Left renal pelvis (tissue), 4 donors: ENCODE results near the gene C19orf85. TPM values are rescaled to one million over a fixed set of nuclear protein-coding genes. Genes with fewer than 3 reads are reported as not detected.
"Not testable (repeated sequence)": the region's sequence is repeated elsewhere in the genome, so short reads cannot be mapped to it uniquely, and the experiment has no call there.

Experiments used
- DNase-seq, 4 donors: peaks; one replicate each; pipeline ENCODE4 v3.0.0-alpha.2; 2013; ENCODE audit warnings: low read depth in 4 of 4, low spot score in 3 of 4
- polyA plus RNA-seq, 4 donors: library from polyadenylated mRNA; unstranded; fragments of 120-200 nt; gene quantifications; one replicate each; pipeline ENCODE4 v1.2.1, GENCODE V29; 2013; ENCODE audit not compliant: insufficient read length in 4 of 4

The C19orf85 gene
- not detected for polyA plus RNA-seq

DNA sequence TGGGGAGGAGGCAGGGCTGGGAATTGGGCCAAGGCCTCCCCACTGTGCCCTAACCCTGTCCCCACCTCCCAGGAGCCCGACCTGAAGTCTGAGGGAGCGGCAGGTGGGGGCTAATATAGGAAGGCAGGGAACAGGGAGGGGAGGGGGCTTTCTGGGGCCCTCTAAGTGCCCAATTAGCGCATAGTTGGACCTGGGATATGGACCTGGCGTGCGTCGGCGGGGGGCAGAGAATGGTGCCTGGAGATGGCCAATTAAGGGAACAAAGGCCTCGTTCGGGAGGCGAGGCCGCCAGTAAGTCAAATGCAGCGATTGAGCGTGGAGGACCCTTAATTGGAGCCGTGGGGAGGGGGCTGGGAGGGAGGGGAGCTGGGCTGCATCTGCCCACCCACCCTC is at the start of gene C19orf85:
Gene C19orf85, minus strand, starts transcription at position 90 of the 393 bp plus-strand sequence. CDS start 197 bp downstream, outside the sequence.
- DNase-seq: no peak

DNA sequence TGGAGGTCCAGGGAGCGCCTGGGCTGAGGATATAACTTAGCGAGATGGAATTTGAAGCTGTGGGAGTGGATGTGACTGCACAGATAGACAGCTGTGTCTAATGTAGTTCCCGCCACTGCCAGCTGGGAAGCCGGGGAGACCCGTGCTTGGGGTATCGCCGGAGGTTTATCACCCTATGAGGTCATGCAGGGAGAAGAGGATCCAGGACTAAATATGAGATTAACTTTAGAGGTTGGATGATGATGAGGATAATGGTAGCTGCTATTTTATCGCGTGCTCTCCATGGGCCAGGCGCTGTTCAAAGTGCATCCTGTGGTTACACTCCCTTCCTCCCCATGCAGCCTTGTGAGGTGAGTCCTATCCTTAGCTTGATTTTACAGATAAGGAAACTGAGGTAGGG is 43.6 kb upstream of the C19orf85 start:
- no peak for DNase-seq

DNA sequence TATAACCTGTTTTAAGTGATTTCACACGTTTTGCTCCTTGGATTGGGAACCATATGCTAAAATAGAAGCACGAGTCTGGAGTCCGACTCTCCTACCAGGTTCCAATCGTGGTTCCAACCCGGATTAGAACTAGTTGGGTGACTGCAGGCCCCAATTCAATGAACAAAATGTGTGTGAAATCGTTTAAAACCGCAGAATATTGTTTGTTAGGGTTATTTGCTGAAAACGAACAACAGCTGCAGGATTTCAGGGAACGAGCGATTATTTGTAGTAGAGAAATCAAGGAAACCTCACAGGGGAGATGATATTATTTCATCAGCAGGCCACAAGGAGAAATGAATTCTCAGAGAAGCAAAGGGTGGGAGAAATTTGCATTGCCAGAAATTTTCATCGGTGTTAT is 40.4 kb upstream of the C19orf85 start:
- DNase-seq: no peak

DNA sequence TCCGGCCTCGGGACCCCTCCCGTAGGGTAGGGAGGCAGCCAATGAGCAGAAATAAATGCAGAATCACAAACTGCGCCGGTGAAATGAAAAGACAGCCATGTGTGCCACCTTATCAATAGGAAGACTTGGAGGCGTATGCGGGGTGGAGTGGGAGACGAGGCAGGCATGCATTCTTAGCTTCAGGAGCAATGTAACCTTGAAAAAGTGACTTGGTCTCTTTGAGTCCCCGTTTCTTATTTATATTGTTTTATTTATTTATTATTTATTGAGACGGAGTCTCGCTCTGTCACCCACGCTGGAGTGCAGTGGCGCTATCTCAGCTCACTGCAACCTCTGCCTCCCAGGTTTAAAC is 39.7 kb upstream of the C19orf85 start:
- no peak for DNase-seq

DNA sequence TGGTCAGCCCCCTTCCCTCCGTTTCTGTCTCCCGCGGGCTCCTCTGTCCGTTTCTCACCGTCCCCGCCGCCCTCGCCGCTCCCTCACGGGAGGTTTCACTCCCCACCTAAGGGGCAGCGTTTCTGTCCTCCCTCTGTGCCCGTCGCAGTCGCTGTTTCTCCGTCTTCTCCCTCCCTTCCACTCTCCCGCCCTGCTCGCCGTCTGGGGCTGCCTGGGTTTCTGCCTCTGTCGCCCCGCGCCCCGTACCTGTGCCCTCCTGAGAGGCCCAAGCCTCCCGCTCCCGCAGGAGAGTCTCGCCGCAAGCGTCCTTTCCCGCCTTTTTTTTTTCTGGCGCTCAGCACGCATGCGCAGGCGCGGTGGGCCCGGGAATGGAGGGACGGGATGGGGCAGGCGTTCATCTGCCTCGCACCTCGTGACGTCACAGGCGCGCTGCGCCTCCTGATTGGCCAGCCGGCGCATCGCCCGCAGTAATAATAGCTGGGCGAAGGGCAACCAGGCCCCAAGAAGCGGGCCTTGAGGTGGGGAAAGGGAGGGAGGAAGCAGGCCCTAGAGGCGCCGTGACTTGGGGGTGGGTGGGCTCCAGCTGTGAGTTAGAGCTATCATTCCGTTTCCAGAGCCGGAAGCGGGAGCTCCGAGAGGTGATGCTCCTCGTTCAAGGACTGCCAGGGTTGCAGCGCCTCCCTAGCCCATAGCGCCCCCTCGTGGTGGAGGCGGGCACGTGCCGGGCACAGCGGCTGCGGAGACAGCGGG is 39.1 kb upstream of the C19orf85 start:
- DNase-seq: peak; percentile 71 to 86 (median 80)

DNA sequence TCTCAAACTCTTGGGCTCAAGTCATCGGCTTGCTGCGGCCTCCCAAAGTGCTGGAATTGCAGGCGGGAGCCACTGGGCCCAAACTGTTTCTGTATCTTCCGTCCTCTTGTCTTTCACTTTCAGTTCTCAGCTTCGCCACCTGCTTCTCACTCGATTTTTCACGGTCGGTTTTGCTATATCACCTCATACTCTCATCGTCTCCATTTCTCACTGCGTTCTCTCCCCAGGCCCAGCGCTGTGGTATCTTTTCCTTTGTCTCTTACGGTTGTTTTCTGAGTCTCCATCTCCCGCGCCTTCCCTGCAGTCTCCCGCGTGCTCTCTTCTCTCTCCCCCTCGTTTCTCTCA is 38.6 kb upstream of the C19orf85 start:
- no peak for DNase-seq

DNA sequence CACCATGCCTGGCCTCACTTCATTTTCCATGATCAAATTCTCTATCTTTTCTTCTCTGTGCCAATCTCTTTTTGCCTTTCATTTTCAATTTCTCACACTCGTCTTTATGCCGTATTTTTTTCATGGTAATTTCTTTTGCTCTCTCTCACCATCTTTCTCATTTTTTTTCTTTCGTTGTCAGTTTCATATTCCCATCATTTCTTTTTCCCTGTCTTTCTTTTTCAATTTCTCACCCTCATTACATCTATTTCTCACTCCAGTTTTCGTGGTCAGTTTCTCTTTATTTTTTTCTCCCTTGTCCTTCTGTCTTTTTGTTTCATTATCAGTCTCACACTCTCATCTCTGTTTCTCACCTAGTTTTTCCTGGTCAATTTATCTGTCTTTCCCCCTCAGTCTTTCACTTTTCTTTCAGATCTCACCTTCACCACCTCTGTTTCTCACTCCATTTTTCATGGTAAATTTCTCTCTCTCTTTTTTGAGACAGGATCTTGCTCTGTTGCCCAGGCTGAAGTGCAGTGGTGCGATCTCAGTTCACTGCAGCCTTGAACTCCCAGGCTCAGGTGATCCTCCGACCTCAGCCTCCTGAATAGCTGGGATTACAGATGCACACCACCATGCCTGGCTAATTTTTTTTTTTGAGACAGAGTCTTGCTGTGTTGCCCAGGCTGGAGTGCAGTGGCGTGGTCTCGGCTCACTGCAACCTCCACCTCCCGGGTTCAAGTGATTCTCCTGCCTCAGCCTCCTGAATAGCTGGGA is 37.8 kb upstream of the C19orf85 start:
- no peak for DNase-seq

DNA sequence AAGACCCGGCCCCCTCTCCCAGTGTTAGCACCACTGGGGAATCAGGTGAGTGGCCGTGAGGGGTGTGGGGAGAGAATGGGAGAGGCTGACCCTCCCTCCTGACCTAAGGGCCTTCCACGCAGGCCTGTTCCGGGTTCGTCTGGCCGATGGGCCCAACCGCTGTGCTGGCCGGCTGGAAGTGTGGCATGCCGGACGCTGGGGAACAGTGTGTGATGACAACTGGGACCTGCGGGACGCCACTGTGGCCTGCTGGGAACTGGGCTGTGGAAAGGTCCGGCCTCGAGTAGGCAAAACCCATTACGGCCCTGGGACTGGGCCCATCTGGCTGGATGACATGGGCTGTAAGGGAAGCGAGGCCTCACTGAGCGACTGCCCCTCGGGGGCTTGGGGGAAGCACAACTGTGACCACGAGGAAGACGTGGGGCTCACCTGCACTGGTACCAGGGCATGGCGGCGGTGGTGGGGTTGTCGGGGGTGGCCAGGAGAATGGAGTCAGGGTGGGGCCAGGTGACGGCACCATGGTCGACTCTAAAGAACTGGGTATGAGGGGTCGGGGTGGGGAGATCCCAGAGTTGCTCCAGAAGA is 35.9 kb upstream of the C19orf85 start:
- no peak for DNase-seq

DNA sequence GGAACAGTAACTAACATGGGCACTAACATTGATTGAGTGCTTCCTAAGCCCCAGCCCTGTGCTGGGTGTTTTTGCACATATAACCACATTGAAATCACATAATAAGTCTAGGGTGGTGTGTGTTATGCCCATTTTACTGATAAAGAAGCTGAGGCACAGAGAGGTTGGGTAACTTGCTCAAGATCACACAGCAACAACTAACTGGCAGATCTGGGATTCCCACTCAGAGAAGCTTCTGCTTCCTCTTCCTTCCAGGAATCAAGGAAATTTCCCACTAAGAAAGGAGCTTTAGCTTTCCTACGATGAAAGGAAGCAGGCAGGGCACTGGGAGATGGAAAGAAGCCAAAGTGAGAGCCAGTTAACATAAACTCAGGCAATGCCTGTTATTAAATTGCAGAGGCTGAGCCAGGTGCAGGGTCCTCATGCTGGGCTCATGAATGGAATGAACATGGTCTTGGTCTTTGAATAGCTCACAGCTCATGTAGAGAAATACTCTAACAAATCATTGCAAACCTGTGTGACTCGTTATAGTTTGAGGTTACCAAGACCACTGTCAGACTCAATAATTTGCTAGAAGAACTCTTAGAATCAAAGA is 33.8 kb upstream of the C19orf85 start:
- DNase-seq: no peak

DNA sequence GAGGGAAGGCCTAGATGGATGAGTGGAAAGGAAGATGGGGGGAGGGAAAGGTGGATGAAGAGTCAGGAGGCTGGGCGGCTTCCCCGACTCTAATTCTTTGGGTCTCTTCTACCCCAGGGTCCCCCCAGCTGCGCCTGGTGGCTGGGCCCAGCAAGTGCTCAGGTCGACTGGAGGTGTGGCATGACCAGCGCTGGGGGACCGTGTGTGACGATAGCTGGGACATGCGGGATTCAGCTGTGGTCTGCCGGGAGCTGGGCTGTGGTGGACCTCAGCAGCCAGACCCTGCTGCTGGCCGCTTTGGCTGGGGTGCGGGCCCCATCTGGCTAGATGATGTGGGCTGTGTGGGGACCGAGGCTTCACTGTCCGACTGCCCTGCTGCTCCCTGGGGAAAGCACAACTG is 33.2 kb upstream of the C19orf85 start:
- no peak for DNase-seq

DNA sequence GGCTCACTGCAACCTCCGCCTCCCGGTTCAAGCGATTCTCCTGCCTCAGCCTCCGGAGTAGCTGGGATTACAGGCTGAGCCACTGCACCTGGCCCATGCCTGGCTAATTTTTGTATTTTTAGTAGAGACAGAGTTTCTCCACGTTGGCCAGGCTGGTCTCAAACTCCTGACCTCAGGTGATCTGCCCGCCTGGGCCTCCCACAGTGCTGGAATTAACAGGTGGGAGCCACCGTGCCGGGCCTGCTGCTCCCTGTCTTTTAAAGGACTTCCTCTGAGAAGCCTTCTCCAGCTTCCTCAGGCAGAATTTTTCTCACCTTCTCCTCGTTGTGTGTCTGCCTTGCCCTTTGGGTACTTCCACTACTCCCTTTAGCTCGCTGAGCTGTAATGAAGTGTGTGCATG is 32.3 kb upstream of the C19orf85 start:
- not testable (repeated sequence) for DNase-seq

DNA sequence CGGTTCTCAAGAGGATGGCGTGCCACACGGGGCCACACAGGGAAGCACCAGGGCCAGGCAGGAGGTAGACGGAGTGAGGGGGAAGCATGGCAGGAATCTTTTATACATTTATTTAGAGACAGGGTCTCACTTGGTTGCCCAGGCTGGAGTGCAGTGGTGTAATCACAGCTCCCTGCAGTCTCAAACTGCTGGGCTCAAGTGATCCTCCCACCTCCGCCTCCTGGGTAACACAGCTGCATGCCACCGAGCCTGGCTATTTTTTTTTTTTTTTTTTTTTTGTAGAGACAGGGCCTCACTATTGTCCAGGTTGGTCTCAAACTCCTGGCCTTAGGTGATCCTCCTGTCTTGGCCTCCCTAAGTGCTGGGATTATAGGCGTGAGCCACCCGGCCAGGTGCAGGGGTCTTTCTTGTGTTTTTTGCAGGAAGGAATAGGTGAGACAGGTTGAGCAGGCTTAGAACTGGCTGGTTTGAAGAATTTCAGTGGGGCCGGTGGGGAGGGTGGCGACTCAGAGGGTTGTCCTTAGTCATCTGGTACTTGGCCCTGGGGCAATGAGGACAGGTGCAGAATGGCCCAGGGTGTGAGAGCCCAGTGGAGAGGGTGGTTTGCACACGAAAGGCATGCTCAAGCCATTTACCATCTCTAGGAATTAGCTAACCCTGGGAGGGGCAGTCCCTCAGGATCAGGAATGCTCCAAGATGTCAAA is 31.2 kb upstream of the C19orf85 start:
- no peak for DNase-seq

DNA sequence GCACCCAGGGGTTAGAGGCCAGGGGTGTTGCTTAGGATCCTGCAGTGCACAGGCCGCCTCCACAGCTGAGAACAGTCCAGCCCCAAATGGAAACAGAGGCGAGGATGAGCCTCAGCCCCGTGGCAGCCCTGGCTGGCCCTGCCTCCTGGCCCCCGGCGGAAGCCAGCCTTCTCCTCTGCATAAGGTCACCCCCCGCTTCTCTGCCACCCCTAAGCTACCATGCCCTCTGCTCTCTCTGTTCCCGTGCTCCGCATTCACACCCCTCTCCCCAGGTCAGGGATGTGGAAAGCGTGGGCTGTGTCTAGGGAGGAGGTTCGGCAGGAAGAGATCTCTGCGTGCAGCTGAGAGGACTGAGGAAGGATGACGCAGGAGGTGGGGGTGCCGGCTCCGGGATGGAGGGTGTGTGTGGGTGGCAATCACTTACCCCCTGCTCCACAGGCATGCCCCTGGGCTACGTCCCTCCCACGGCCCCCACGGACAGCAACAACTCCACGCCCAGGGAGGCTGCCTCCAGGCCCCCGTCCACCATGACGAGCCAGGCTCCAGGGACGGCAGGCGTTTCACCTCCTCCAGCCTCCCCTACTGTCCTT is 29.7 kb upstream of the C19orf85 start:
- DNase-seq: no peak

DNA sequence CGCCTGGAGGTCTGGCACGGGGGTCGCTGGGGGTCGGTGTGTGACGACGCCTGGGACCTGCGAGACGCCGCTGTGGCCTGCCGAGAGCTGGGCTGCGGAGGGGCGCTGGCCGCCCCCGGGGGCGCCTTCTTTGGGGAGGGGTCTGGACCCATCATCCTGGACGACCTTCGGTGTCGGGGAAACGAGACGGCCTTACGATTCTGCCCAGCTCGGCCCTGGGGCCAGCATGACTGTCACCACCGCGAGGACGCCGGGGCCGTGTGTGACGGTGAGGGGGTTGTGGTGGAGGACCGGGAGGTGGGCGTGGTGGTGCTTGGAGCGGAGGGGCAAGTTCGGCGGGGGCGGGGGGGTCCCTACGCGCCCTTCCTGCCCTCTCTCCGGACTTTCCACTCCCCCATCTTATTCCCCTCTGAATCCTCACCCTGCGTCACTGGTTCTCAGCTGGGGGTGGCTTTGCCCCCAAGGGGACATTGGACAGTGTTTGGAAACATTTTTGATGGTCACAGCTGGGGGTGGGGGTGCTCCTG is 29.2 kb upstream of the C19orf85 start:
- DNase-seq: no peak

DNA sequence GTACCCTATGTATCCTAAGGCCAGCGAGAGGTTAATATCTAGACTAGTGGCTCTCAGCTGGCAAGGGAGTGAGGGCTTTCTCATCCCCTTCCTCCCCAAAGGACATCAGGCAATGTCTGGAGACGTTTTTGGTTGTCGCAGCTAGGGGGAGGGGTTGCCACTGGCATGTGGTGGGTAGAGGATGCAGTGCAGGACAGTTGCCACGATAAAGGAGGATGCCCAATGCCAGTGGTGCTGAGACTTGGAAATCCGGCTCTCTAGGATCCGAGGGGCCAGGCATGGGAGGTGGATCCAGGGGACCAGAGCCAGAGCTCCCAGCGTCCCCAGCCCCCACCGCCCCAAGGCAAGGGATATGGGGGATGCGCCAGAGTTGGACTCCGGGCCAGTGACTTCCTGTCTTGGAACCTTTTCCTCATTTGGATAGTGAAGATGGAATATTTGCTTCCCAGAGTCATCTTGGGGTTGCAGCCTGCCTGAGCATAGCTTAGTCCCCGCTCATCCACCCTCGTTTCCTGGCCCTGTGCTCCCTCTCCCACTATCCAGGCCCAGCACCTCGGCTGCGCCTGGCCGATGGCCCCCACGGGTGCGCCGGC is 28.6 kb upstream of the C19orf85 start:
- no peak for DNase-seq

DNA sequence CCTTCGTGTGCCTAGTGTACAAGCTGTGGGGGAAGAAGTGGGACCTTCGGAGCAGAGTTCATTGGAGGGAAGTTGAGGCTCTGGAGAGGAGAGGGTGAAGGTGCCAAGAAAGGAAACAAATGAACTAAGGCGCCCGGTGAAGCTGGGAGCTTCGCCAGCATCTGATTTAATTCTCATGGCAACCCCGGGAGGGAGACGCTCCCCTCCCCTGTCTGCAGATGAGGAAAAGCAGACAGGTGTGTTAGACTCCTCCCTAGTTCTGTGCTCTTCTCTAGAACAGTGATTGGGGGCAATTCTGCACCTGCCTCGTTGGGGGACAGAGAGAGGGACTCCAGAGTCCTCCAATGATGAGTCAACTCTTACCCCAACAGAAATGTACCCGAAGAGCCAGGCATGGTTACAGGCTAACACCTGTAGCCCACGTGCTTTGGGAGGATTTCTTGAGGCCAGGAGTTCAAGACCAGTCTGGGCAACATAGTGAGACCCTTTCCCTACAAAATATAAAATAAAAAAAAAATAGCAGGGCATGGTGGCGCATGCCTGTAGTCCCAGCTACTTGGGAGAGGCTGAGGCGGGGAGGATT is 27.9 kb upstream of the C19orf85 start:
- DNase-seq: no peak

DNA sequence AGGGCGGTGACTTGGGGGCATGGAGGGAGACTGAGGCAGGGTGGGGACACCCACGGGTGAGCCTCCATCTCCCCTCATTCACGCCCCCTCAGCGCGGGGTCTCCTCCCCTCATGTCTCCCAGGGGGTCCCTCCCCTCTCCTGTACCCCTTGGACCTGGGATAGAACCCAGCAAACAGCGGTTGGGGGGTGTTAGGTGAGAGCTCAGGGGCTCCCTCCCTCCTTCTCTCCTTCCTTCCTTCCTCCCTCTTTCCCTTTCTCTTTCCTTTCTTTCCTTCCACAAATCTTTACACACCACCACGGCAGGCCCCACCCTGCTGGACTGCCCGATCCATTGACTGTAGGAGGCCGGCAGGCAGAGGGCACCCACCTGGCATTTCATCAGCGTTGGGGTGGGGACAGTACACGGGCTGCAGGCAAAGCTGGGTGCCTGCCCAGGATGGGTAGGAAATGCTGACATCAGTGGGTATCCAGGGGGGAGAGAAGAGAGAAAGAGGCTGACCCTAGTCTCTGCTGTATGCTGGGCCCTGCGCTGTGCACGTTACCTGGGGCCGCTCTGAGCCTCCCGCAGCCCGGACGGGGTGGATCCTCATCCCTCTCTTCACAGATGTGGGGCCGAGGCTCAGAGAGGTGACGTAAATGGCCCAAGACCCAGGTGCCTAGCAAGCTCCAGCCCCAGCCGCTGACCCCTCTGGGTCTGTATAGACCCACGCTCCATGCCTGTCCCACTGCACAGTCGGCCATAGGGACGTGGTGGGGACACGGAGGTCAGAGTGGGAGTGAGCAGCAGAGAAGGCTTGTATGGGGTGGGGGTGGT is 27.2 kb upstream of the C19orf85 start:
- DNase-seq: no peak
